Measurements from ENCODE around the gene TFCP2L1. TPM values are rescaled to one million over a fixed set of nuclear protein-coding genes. Genes with fewer than 3 reads are reported as not detected.

The TFCP2L1 gene
- total RNA-seq, 1 experiment from 2014 or later, result 1.8 TPM

- H3K27me3 Mint-ChIP-seq (ENCODE audit: low read depth), result no peaks in the 10 kb centered on the region
- Histone ChIP-seq H3K23ac (ENCODE audit: insufficient read length, low read depth, low read length) (no peak overlapping the region), H3K79me2 (ENCODE audit: insufficient read depth, low read length) (no peaks in the 10 kb centered on the region), H3K56ac (ENCODE audit: insufficient read length, low read depth, low read length) (no peak overlapping the region), H2AFZ (ENCODE audit: low read length) (no peak overlapping the region), H4K8ac (replicated peaks; ENCODE audit: insufficient read length, low read depth, low read length) (no peak overlapping the region), H3K18ac (ENCODE audit: insufficient read length, low read depth, low read length) (no peak overlapping the region), H3K14ac (ENCODE audit: insufficient read depth, low read length) (peak overlapping the region; percentile 20; the same call in 1 of the 2 replicates), H3K9me3 (ENCODE audit: control insufficient read depth, low read depth, low read length) (no peaks in the 10 kb centered on the region), H2BK5ac (ENCODE audit: insufficient read length, low read length) (no peak overlapping the region), H3T11ph (ENCODE audit: low read length) (no peak overlapping the region), H3K9ac (ENCODE audit: extremely low read depth, insufficient read length, low read length) (no peak overlapping the region), H4K91ac (ENCODE audit: insufficient read length, low read depth, low read length) (no peak overlapping the region), H3K27ac (ENCODE audit: insufficient read length, low read depth, low read length) (no peak overlapping the region), H4K20me1 (ENCODE audit: control insufficient read depth, insufficient read depth, insufficient read length) (no peaks in the 10 kb centered on the region), H2BK120ac (ENCODE audit: low read depth, low read length, poor library complexity, severe bottlenecking) (no peak overlapping the region), H2BK15ac (ENCODE audit: low read depth, low read length) (no peak overlapping the region), H2AK5ac (ENCODE audit: insufficient read length, low read length) (no peak overlapping the region), H3K4me1 (ENCODE audit: insufficient read depth, low read length) (no peaks in the 10 kb centered on the region), H3K4ac (ENCODE audit: low read depth, low read length) (no peak overlapping the region), H2BK12ac (ENCODE audit: insufficient read length, low read depth, low read length) (no peak overlapping the region), H3K27me3 (ENCODE audit: insufficient read depth, low read length) (no peaks in the 10 kb centered on the region; the same call in 1 of the 2 replicates), H3K4me2 (ENCODE audit: insufficient read depth, insufficient read length, low read length) (no peak overlapping the region), H3K23me2 (ENCODE audit: insufficient read length, low read depth, low read length, poor library complexity, severe bottlenecking) (no peaks in the 10 kb centered on the region), H3K79me1 (ENCODE audit: insufficient read depth, low read depth, low read length, poor library complexity, severe bottlenecking) (no peaks in the 10 kb centered on the region), H2BK20ac (ENCODE audit: low read depth, low read length, poor library complexity, severe bottlenecking) (no peak overlapping the region), H4K5ac (ENCODE audit: insufficient read length, low read depth, low read length) (no peak overlapping the region)
- H3K9me3 Mint-ChIP-seq, result no peaks in the 10 kb centered on the region; a peak in 1 of 5 replicates
- no CpG with 5 or more reads among the region's 17 CpGs for WGBS (ENCODE audit: extremely low coverage, insufficient read length, low lambda C conversion rate)
- TF ChIP-seq CTCF (conservative IDR thresholded peaks at IDR 0.05), result no peak
- H3K4me3 Mint-ChIP-seq, result no peak overlapping the region
- H3K27ac Mint-ChIP-seq, result peak overlapping the region in 1 of 3 experiments; percentile 71; a peak in 1 of 7 replicates
- no peak for DNase-seq
- H3K36me3 Mint-ChIP-seq (ENCODE audit: insufficient read depth in 1 of 3, low read depth in 3 of 3), result no peaks in the 10 kb centered on the region; a peak in 1 of 7 replicates
- H3K4me1 Mint-ChIP-seq, result peaks cover 2 to 5% of the 10 kb centered on the region in 2 experiments; a peak in 2 of 4 replicates
These were observed 53.5 kb downstream of the TFCP2L1 start for GRCh38 chr2:121231385-121232000.

All from H9 (cell line).